HCT116 (cell line): Measurements from ENCODE around the gene MST1. TPM values are rescaled to one million over a fixed set of nuclear protein-coding genes. Genes with fewer than 3 reads are reported as not detected.

Source experiments
- ATAC-seq: fragments of 200-7000 bp; cut with Tn5 transposase; 2 replicates; pipeline ENCODE4 v1.9.1; 2020; ENCODE audit warnings: mild to moderate bottlenecking, moderate library complexity
- BruUV-seq: library from RNA; stranded (reverse); fragments of 400-500 nt; replicated peaks from 2 replicates; lab custom pipeline; 2021; lab: Mats Ljungman, UMichigan
- CTCF ChIA-PET: fragments of 300-600 bp; sonication (Branson Sonifier 250); formaldehyde crosslinking; loops from one replicate; lab custom pipeline; 2021; ENCODE audit warnings: antibody characterized with exemption; lab: Charles Lee
- POLR2A ChIA-PET: fragments of 300-600, 350-600 bp; sonication (Branson Sonifier 250); formaldehyde crosslinking; loops from one replicate; lab custom pipeline; 2021; ENCODE audit warnings: antibody characterized with exemption; lab: Charles Lee
- RAD21 ChIA-PET, 2 experiments: fragments of 300-600 bp; sonication (Branson Sonifier 250); formaldehyde crosslinking; loops; one replicate each; lab custom pipeline; 2023; ENCODE audit warnings: low total read pairs in 2 of 2; ENCODE audit not compliant: uncharacterized antibody in 2 of 2, unreplicated experiment in 2 of 2, low non-redundant PET in 1 of 2; lab: Charles Lee
- DNase-seq: peaks from one replicate; pipeline ENCODE4 v3.0.0-alpha.2; 2010; ENCODE audit warnings: low read depth, low spot score
- H2AFZ ChIP-seq: fragments of 200-600 bp; shearing (Covaris generic), sonication (generic); 2 replicates; pipeline ENCODE4 v1.6.1; 2017; ENCODE audit warnings: low read depth, mixed run types, mixed read lengths, antibody characterized with exemption, low read length; ENCODE audit not compliant: poor library complexity, severe bottlenecking
- H3K27ac ChIP-seq: 2 replicates; pipeline ENCODE4 v1.5.1; 2012; ENCODE audit warnings: low read depth, low read length
- H3K27me3 ChIP-seq: fragments of 200-600 bp; sonication (generic); 2 replicates; pipeline ENCODE4 v1.6.1; 2016; ENCODE audit warnings: mixed run types, low read length, mixed read lengths; ENCODE audit not compliant: insufficient read depth
- H3K36me3 ChIP-seq, 2 experiments: fragments of 200-500 bp in 1 of 2; fragments of 200-600 bp in 1 of 2; sonication (Bioruptor generic) in 1 of 2; sonication (generic) in 1 of 2; 2 replicates each; pipeline versions ENCODE4 v1.5.1 to v1.6.1; 2014 to 2016; ENCODE audit warnings: low read length in 2 of 2, inconsistent platforms in 1 of 2, mixed read lengths in 1 of 2, mixed run types in 1 of 2; ENCODE audit not compliant: insufficient read depth in 2 of 2, control insufficient read depth in 1 of 2
- H3K4me1 ChIP-seq, 2 experiments: fragments of 200-600 bp in 1 of 2; sonication (generic) in 1 of 2; 2 replicates each; pipeline versions ENCODE4 v1.5.1 to v1.6.1; 2012 to 2017; ENCODE audit warnings: low read length in 2 of 2, inconsistent platforms in 1 of 2, mild to moderate bottlenecking in 1 of 2, mixed read lengths in 1 of 2, mixed run types in 1 of 2, moderate library complexity in 1 of 2; ENCODE audit not compliant: insufficient read depth in 2 of 2, control insufficient read depth in 1 of 2
- H3K4me2 ChIP-seq: fragments of 200-600 bp; sonication (generic); 2 replicates; pipeline ENCODE4 v1.6.1; 2017; ENCODE audit warnings: mixed run types, low read length, mixed read lengths
- H3K4me3 ChIP-seq, 2 experiments: fragments of 200-600 bp in 1 of 2; sonication (generic) in 1 of 2; replicated peaks in 1 of 2; 2 replicates each; pipeline ENCODE4 v1.5.1; 2011 to 2016; ENCODE audit warnings: low read length in 2 of 2, control low read depth in 1 of 2, low read depth in 1 of 2, mild to moderate bottlenecking in 1 of 2, mixed read lengths in 1 of 2, mixed run types in 1 of 2
- H3K79me2 ChIP-seq: fragments of 200-600 bp; sonication (generic); 2 replicates; pipeline ENCODE4 v1.6.1; 2017; ENCODE audit warnings: mild to moderate bottlenecking, mixed run types, low read length, moderate library complexity, mixed read lengths; ENCODE audit not compliant: insufficient read depth
- H3K9ac ChIP-seq: fragments of 200-600 bp; sonication (generic); 2 replicates; pipeline ENCODE4 v1.6.1; 2016; ENCODE audit warnings: low read length, mixed read lengths
- H3K9me2 ChIP-seq: fragments of 200-600 bp; sonication (generic), shearing (Covaris generic); 2 replicates; pipeline ENCODE4 v1.6.1; 2017; ENCODE audit warnings: mixed run types, mild to moderate bottlenecking, moderate library complexity; ENCODE audit not compliant: insufficient read depth
- H3K9me3 ChIP-seq, 2 experiments: fragments of 200-500 bp in 1 of 2; fragments of 200-600 bp in 1 of 2; sonication (Bioruptor generic) in 1 of 2; sonication (generic) in 1 of 2; 2 replicates each; pipeline ENCODE4 v1.6.1; 2014 to 2017; ENCODE audit warnings: low read length in 2 of 2, mixed read lengths in 2 of 2, inconsistent platforms in 1 of 2, low read depth in 1 of 2, mild to moderate bottlenecking in 1 of 2, mixed run types in 1 of 2, moderate library complexity in 1 of 2; ENCODE audit not compliant: control insufficient read depth in 1 of 2, insufficient read depth in 1 of 2
- H4K20me1 ChIP-seq: fragments of 200-600 bp; sonication (generic), shearing (Covaris generic); 2 replicates; pipeline ENCODE4 v1.6.1; 2017; ENCODE audit warnings: mixed run types, mild to moderate bottlenecking, moderate library complexity; ENCODE audit not compliant: insufficient read depth
- CTCF ChIP-seq, 3 experiments: fragments of 200-600 bp in 1 of 3; sonication (generic) in 1 of 3; IDR thresholded peaks in 2 of 3; conservative IDR thresholded peaks in 1 of 3; 2 replicates each; pipeline ENCODE4 v1.5.1; 2012 to 2017; ENCODE audit warnings: low read depth in 2 of 3, low read length in 2 of 3, antibody characterized with exemption in 1 of 3, borderline replicate concordance in 1 of 3, control low read depth in 1 of 3, mild to moderate bottlenecking in 1 of 3, mixed read lengths in 1 of 3, mixed run types in 1 of 3, moderate library complexity in 1 of 3; ENCODE audit not compliant: insufficient read depth in 1 of 3
- ELF1 ChIP-seq: IDR thresholded peaks from 2 replicates; pipeline ENCODE4 v1.6.1; 2012; ENCODE audit warnings: low read depth, borderline replicate concordance
- EZH2 ChIP-seq: fragments of 200-600 bp; sonication (generic); IDR thresholded peaks from 2 replicates; pipeline ENCODE4 v1.6.1; 2017; ENCODE audit warnings: antibody characterized with exemption, mixed run types
- EZH2phosphoT487 ChIP-seq: fragments of 200-600 bp; IDR thresholded peaks from 2 replicates; pipeline ENCODE4 v1.6.1; 2018; ENCODE audit warnings: antibody characterized with exemption, borderline replicate concordance
- JUND ChIP-seq: IDR thresholded peaks from 2 replicates; pipeline ENCODE4 v1.6.1; 2012
- POLR2A ChIP-seq: IDR thresholded peaks from 2 replicates; pipeline ENCODE4 v1.7.0; 2011; ENCODE audit warnings: borderline replicate concordance; ENCODE audit not compliant: insufficient read depth, insufficient read length; ENCODE audit errors: extremely low read depth
- RAD21 ChIP-seq: IDR thresholded peaks from 2 replicates; pipeline ENCODE4 v1.6.1; 2012; ENCODE audit warnings: low read depth, mild to moderate bottlenecking
- SIN3A ChIP-seq: IDR thresholded peaks from 2 replicates; pipeline ENCODE4 v1.6.1; 2012; ENCODE audit warnings: low read depth
- SP1 ChIP-seq: IDR thresholded peaks from 2 replicates; pipeline ENCODE4 v1.6.1; 2012; ENCODE audit warnings: low read depth
- ZFX ChIP-seq: fragments of 450-650 bp; IDR thresholded peaks from 2 replicates; pipeline ENCODE4 v1.6.1; 2017
- intact Hi-C: fragments of 100-400 bp; cut with micrococcal nuclease; formaldehyde crosslinking; loops from 2 replicates; pipeline ENCODE4 v1.10.0; 2022
- total RNA-seq: library from RNA; stranded (reverse); gene quantifications from one replicate; pipeline ENCODE4 v1.2.1, GENCODE V29; 2021; ENCODE audit not compliant: unreplicated experiment

Gene MST1
- total RNA-seq, 1 experiment from 2014 or later = 15.4 TPM

GRCh38 chr3:49658711-49659110 is 30.6 kb downstream of the MST1 start:
- Histone ChIP-seq H3K27ac (no peak overlapping the region), H3K9me2 (no peaks in the 10 kb centered on the region), H3K4me1 (peaks cover 0 to 6% of the 10 kb centered on the region in 2 experiments; a peak in 1 of 4 replicates), H3K9me3 (no peaks in the 10 kb centered on the region), H3K9ac (no peak overlapping the region), H3K36me3 (no peaks in the 10 kb centered on the region), H2AFZ (no peak overlapping the region), H4K20me1 (no peaks in the 10 kb centered on the region), H3K4me3 (no peak overlapping the region), H3K4me2 (no peak overlapping the region), H3K79me2 (no peaks in the 10 kb centered on the region), H3K27me3 (no peaks in the 10 kb centered on the region)
- no TSS peak for BruUV-seq
- ChIA-PET POLR2A (no interaction called here), CTCF (no interaction called here), RAD21 (no interaction called here)
- no peak for DNase-seq
- intact Hi-C loops = no loop called here
- no peak for ATAC-seq
- TF ChIP-seq POLR2A = no peak
- TF ChIP-seq SIN3A = no peak
- TF ChIP-seq CTCF (IDR thresholded peaks at IDR 0.05 in 2 of 3, conservative IDR thresholded peaks at IDR 0.05 in 1 of 3; ENCODE audit: borderline replicate concordance in 1 of 3, insufficient read depth in 1 of 3, low read depth in 2 of 3, low read length in 2 of 3) = no peak
- TF ChIP-seq JUND = no peak
- no peak for TF ChIP-seq ELF1
- no peak for TF ChIP-seq ZFX
- TF ChIP-seq EZH2phosphoT487 = no peak
- no peak for TF ChIP-seq SP1
- TF ChIP-seq EZH2 = no peak
- TF ChIP-seq RAD21 = no peak
